ENCODE results near the gene BAIAP2. TPM values are rescaled to one million over a fixed set of nuclear protein-coding genes. Genes with fewer than 3 reads are reported as not detected.
"Not testable (repeated sequence)": the region's sequence is repeated elsewhere in the genome, so short reads cannot be mapped to it uniquely, and the experiment has no call there.

Gene BAIAP2
- total RNA-seq, 1 donor from 2014 or later, result 50.9 TPM

GRCh38 chr17:80999536-81000333 lies 35.2 kb upstream of the BAIAP2 start:
- ATAC-seq (no peak), DNase-seq (ENCODE audit: low spot score) (no peak)
- intact Hi-C loops (cut with DNase I), result no loop called here

- intact Hi-C loops (cut with DNase I), result no loop called here
These were observed 34.7 kb upstream of the BAIAP2 start for GRCh38 chr17:81000334-81000630.

GRCh38 chr17:81000631-81001357 lies 34.2 kb upstream of the BAIAP2 start:
- no peak for DNase-seq (ENCODE audit: low spot score)
- intact Hi-C loops (cut with DNase I), result no loop called here
- ATAC-seq, result no peak

More at GRCh38 chr17:81000334-81000630, 34.7 kb upstream of the BAIAP2 start:
- ATAC-seq (no peak), DNase-seq (ENCODE audit: low spot score) (no peak)

- no peak for DNase-seq (ENCODE audit: low spot score)
- intact Hi-C loops (cut with DNase I), result no loop called here
- ATAC-seq, result no peak
These were observed 33.0 kb upstream of the BAIAP2 start for GRCh38 chr17:81002013-81002384.

- intact Hi-C loops (cut with DNase I), result no loop called here
- DNase-seq (ENCODE audit: low spot score) (peak; percentile 83), ATAC-seq (peak; percentile 66)
These were observed 32.3 kb upstream of the BAIAP2 start for GRCh38 chr17:81002409-81003361.

- ATAC-seq, result no peak
- intact Hi-C loops (cut with DNase I), result no loop called here
- DNase-seq (ENCODE audit: low spot score), result no peak
These were observed 31.1 kb upstream of the BAIAP2 start for GRCh38 chr17:81003711-81004475.

GRCh38 chr17:81006891-81007290 lies 28.1 kb upstream of the BAIAP2 start:
- ATAC-seq (no peak), DNase-seq (ENCODE audit: low spot score) (no peak)
- intact Hi-C loops (cut with DNase I), result no loop called here

- intact Hi-C loops (cut with DNase I), result no loop called here
- DNase-seq (ENCODE audit: low spot score), result no peak
- ATAC-seq, result no peak
These were observed 26.8 kb upstream of the BAIAP2 start for GRCh38 chr17:81008140-81008539.

- DNase-seq (ENCODE audit: low spot score) (no peak), ATAC-seq (no peak)
- intact Hi-C loops (cut with DNase I), result no loop called here
These were observed 25.8 kb upstream of the BAIAP2 start for GRCh38 chr17:81009136-81009535.

- no peak for DNase-seq (ENCODE audit: low spot score)
- ATAC-seq, result no peak
- intact Hi-C loops (cut with DNase I), result no loop called here
These were observed 24.0 kb upstream of the BAIAP2 start for GRCh38 chr17:81010935-81011334.

GRCh38 chr17:81011951-81012350 lies 23.0 kb upstream of the BAIAP2 start:
- DNase-seq (ENCODE audit: low spot score), result no peak
- intact Hi-C loops (cut with DNase I), result no loop called here
- ATAC-seq, result no peak

- intact Hi-C loops (cut with DNase I), result no loop called here
- no peak for ATAC-seq
- DNase-seq (ENCODE audit: low spot score), result no peak
These were observed 22.1 kb upstream of the BAIAP2 start for GRCh38 chr17:81012574-81013447.

GRCh38 chr17:81013642-81014041 lies 21.3 kb upstream of the BAIAP2 start:
- no peak for DNase-seq (ENCODE audit: low spot score)
- intact Hi-C loops (cut with DNase I), result no loop called here
- ATAC-seq, result no peak

- no peak for ATAC-seq
- DNase-seq (ENCODE audit: low spot score), result no peak
- intact Hi-C loops (cut with DNase I), result no loop called here
These were observed 19.8 kb upstream of the BAIAP2 start for GRCh38 chr17:81015136-81015535.

GRCh38 chr17:81016575-81016974 lies 18.4 kb upstream of the BAIAP2 start:
- intact Hi-C loops (cut with DNase I), result no loop called here
- no peak for DNase-seq (ENCODE audit: low spot score)
- ATAC-seq, result no peak

- intact Hi-C loops (cut with DNase I); ATAC-seq; DNase-seq (ENCODE audit: low spot score): not testable (repeated sequence)
These were observed 17.6 kb upstream of the BAIAP2 start for GRCh38 chr17:81017330-81017729.

- ATAC-seq (peak; percentile 85), DNase-seq (ENCODE audit: low spot score) (peak; percentile 65)
- intact Hi-C loops (cut with DNase I), result no loop called here
These were observed 16.7 kb upstream of the BAIAP2 start for GRCh38 chr17:81018044-81018802.
